HepG2 (cell line): ENCODE results near the gene FKBP1B. TPM values are rescaled to one million over a fixed set of nuclear protein-coding genes. Genes with fewer than 3 reads are reported as not detected.

ENCODE experiments used
- ATAC-seq: fragments of 200-7000 bp; cut with Tn5 transposase; 3 replicates; pipeline ENCODE4 v1.9.1; 2020; ENCODE audit warnings: mild to moderate bottlenecking, moderate library complexity
- BruUV-seq: library from RNA; stranded (reverse); fragments of 400-500 nt; replicated peaks from 2 replicates; lab custom pipeline; 2021; lab: Mats Ljungman, UMichigan
- CTCF ChIA-PET: fragments of 300-600 bp; formaldehyde crosslinking; extraction: SDS; loops from one replicate; lab custom pipeline; 2021; ENCODE audit warnings: low total read pairs, inconsistent platforms, low intra/inter-chr PET ratio; lab: Yijun Ruan, JAX
- POLR2A ChIA-PET: fragments of 350-600 bp; sonication (Branson Sonifier 250); formaldehyde crosslinking; loops from one replicate; lab custom pipeline; 2020; ENCODE audit warnings: antibody characterized with exemption, inconsistent platforms; lab: Yijun Ruan, JAX
- DNase-seq: peaks from one replicate; pipeline ENCODE4 v3.0.0-alpha.2; 2015; ENCODE audit warnings: low spot score
- FAIRE-seq: peaks from 3 replicates; lab custom pipeline; 2011; peaks lifted over from hg19 to GRCh38; lab: Jason Lieb, UNC
- H2AFZ ChIP-seq: one replicate; pipeline ENCODE4 v1.6.1; 2011; ENCODE audit warnings: low read length, inconsistent platforms
- H3K27ac ChIP-seq: fragments of 300-600 bp; 3 replicates; pipeline ENCODE4 v1.8.0; 2011; ENCODE audit warnings: mixed run types, mild to moderate bottlenecking, mixed read lengths, low read length, inconsistent platforms; ENCODE audit not compliant: insufficient read depth; ENCODE audit errors: extremely low read length
- H3K27me3 ChIP-seq, 2 experiments: fragments of 200-600 bp in 1 of 2; 2 replicates in 1 of 2; 3 replicates in 1 of 2; pipeline versions ENCODE4 v1.6.0 to v1.8.0; 2011; ENCODE audit warnings: low read length in 2 of 2, mild to moderate bottlenecking in 2 of 2, moderate library complexity in 2 of 2, inconsistent platforms in 1 of 2; ENCODE audit not compliant: insufficient read depth in 2 of 2, control insufficient read depth in 1 of 2
- H3K36me3 ChIP-seq, 2 experiments: fragments of 200-600 bp in 1 of 2; replicated peaks in 1 of 2; 2 replicates in 1 of 2; 3 replicates in 1 of 2; pipeline versions ENCODE4 v1.5.1 to v1.8.0; 2011; ENCODE audit warnings: low read length in 2 of 2, inconsistent platforms in 1 of 2; ENCODE audit not compliant: insufficient read depth in 2 of 2, control insufficient read depth in 1 of 2
- H3K4me1 ChIP-seq: 2 replicates; pipeline ENCODE4 v1.5.1; 2012; ENCODE audit warnings: low read length, inconsistent platforms; ENCODE audit not compliant: insufficient read depth
- H3K4me2 ChIP-seq: 2 replicates; pipeline ENCODE4 v1.6.0; 2011; ENCODE audit warnings: low read depth, low read length, inconsistent platforms
- H3K4me3 ChIP-seq, 3 experiments: fragments of 200-600 bp in 1 of 3; sonication (generic), shearing (Covaris generic) in 1 of 3; replicated peaks in 1 of 3; 2 replicates each; pipeline ENCODE4 v1.5.1; 2011 to 2016; ENCODE audit warnings: low read length in 3 of 3, inconsistent platforms in 2 of 3, low read depth in 2 of 3, mild to moderate bottlenecking in 2 of 3, control low read depth in 1 of 3, mixed read lengths in 1 of 3; ENCODE audit not compliant: insufficient read depth in 1 of 3
- H3K79me2 ChIP-seq: one replicate; pipeline ENCODE4 v1.6.1; 2011; ENCODE audit warnings: low read length, inconsistent platforms; ENCODE audit not compliant: insufficient read depth
- H3K9ac ChIP-seq: 2 replicates; pipeline ENCODE4 v1.6.0; 2011; ENCODE audit warnings: mild to moderate bottlenecking, low read depth, low read length, inconsistent platforms; ENCODE audit not compliant: insufficient read depth
- H3K9me3 ChIP-seq: 2 replicates; pipeline ENCODE4 v1.5.1; 2012; ENCODE audit warnings: mild to moderate bottlenecking, low read length
- H4K20me1 ChIP-seq: 2 replicates; pipeline ENCODE4 v1.6.0; 2011; ENCODE audit warnings: inconsistent platforms, mild to moderate bottlenecking, low read length, moderate library complexity; ENCODE audit not compliant: insufficient read depth
- ATF6 ChIP-seq: sonication (generic); formaldehyde crosslinking; conservative IDR thresholded peaks from 2 replicates; pipeline ENCODE4 v1.4.0; 2020; ENCODE audit warnings: missing genetic modification reagents
- CBX1 ChIP-seq: IDR thresholded peaks from one replicate; pipeline ENCODE4 v1.6.1; 2016; ENCODE audit warnings: antibody characterized with exemption, low read depth
- ELK4 ChIP-seq: sonication (generic); formaldehyde crosslinking; IDR thresholded peaks from 2 replicates; pipeline ENCODE4 v1.9.0; 2021; ENCODE audit warnings: missing genetic modification reagents, borderline replicate concordance
- ESRRA ChIP-seq: sonication (generic); formaldehyde crosslinking; IDR thresholded peaks from 2 replicates; pipeline ENCODE4 v1.5.1; 2020; ENCODE audit warnings: mild to moderate bottlenecking, low read depth, missing genetic modification reagents
- GABPB1 ChIP-seq: IDR thresholded peaks from 2 replicates; pipeline ENCODE4 v1.6.1; 2016; ENCODE audit warnings: mild to moderate bottlenecking, missing genetic modification reagents, moderate library complexity, missing compliant biosample characterization
- MEIS2 ChIP-seq: sonication (generic); formaldehyde crosslinking; IDR thresholded peaks from 2 replicates; pipeline ENCODE4 v1.9.0; 2021; ENCODE audit warnings: mild to moderate bottlenecking, missing genetic modification reagents
- MYC ChIP-seq: sonication (generic); formaldehyde crosslinking; IDR thresholded peaks from 2 replicates; pipeline ENCODE4 v1.9.0; 2021; ENCODE audit warnings: missing genetic modification reagents, borderline replicate concordance
- POGZ ChIP-seq: sonication (generic); formaldehyde crosslinking; IDR thresholded peaks from 2 replicates; pipeline ENCODE4 v1.4.0; 2020; ENCODE audit warnings: mild to moderate bottlenecking, missing genetic modification reagents
- POLR2G ChIP-seq: fragments of 200-400 bp; formaldehyde crosslinking; IDR thresholded peaks from 2 replicates; pipeline ENCODE4 v1.6.1; 2018; ENCODE audit warnings: mild to moderate bottlenecking, low read depth, low read length, moderate library complexity
- YY1 ChIP-seq: IDR thresholded peaks from 2 replicates; pipeline ENCODE4 v1.6.1; 2011; ENCODE audit warnings: low read length, low read depth, moderate library complexity, mild to moderate bottlenecking; ENCODE audit not compliant: insufficient read depth, insufficient replicate concordance
- ZBTB3 ChIP-seq: sonication (generic); formaldehyde crosslinking; IDR thresholded peaks from 2 replicates; pipeline ENCODE4 v1.4.0; 2020; ENCODE audit warnings: low read depth, mild to moderate bottlenecking, moderate library complexity, missing genetic modification reagents, borderline replicate concordance
- ZNF143 ChIP-seq: sonication (generic); formaldehyde crosslinking; IDR thresholded peaks from 2 replicates; pipeline ENCODE4 v1.4.0; 2020; ENCODE audit warnings: missing genetic modification reagents
- ZNF253 ChIP-seq: sonication (generic); formaldehyde crosslinking; IDR thresholded peaks from 2 replicates; pipeline ENCODE4 v1.8.0; 2022; ENCODE audit warnings: mild to moderate bottlenecking, missing genetic modification reagents, borderline replicate concordance
- ZNF282 ChIP-seq: fragments of 450-650 bp; IDR thresholded peaks from 2 replicates; pipeline ENCODE4 v1.6.1; 2018; ENCODE audit not compliant: partially characterized antibody
- ZNF292 ChIP-seq: sonication (generic); formaldehyde crosslinking; IDR thresholded peaks from 2 replicates; pipeline ENCODE4 v1.8.1; 2022; ENCODE audit warnings: mild to moderate bottlenecking, low read depth, missing genetic modification reagents, borderline replicate concordance
- WGBS: methylation state at CpG from one replicate; pipeline ENCODE4 v1.1.6; 2017; ENCODE audit warnings: low lambda C conversion rate; 5-methylcytosine and 5-hydroxymethylcytosine counted together
- in situ Hi-C: cut with HindIII; loops from 2 replicates; pipeline ENCODE4 v1.10.0; 2017; ENCODE audit warnings: low pct_unique_long_range_greater_than_20kb; ENCODE audit not compliant: extremely low pct_ligation_motif_present
- intact Hi-C: fragments of 100-400 bp; cut with micrococcal nuclease; formaldehyde crosslinking; loops from one replicate; pipeline ENCODE4 v1.10.0; 2022; ENCODE audit not compliant: unreplicated experiment
- polyA plus RNA-seq, 8 experiments: library from polyadenylated mRNA; depleted of rRNA in 3 of 8; stranded (reverse) in 7 of 8; unstranded in 1 of 8; fragments of >200 nt; fragmentation: Illumina TruSeq in 4 of 8; extraction: Trizol in 4 of 8; gene quantifications; 2 replicates each; pipeline versions ENCODE4 v1.2.1 to v1.2.3, GENCODE V29; 2011 to 2016; ENCODE audit warnings: low read depth in 4 of 8, missing spikeins in 1 of 8, mixed read lengths in 1 of 8; ENCODE audit not compliant: insufficient read depth in 1 of 8
- total RNA-seq, 5 experiments: library from RNA; depleted of rRNA; stranded (reverse); fragments of >200 nt; fragmentation: Illumina TruSeq; extraction: Trizol; gene quantifications; 2 replicates each; pipeline ENCODE4 v1.2.3, GENCODE V29; 2016; ENCODE audit warnings: low read depth in 1 of 5
- TF ChIP-seq, protein P1 (sequence below): sonication (generic); formaldehyde crosslinking; IDR thresholded peaks from 2 replicates; pipeline ENCODE4 v1.4.0; 2020; ENCODE audit warnings: missing genetic modification reagents, borderline replicate concordance

The FKBP1B gene
- total and polyA plus RNA-seq, 2 of the 13 experiments (the other 11 are each of a cell fraction or from before 2014, with no cell fraction given) = 35.2 to 96.3 TPM

GRCh38 chr2:24016853-24017703 lies 32.5 kb upstream of the FKBP1B start:
- no peak overlapping the region; a peak in 1 of 6 replicates for H3K4me3 ChIP-seq
- H3K36me3 ChIP-seq = no peaks in the 10 kb centered on the region
- no peak overlapping the region for H2AFZ ChIP-seq
- intact Hi-C loops = no loop called here
- no peaks in the 10 kb centered on the region for H3K9me3 ChIP-seq
- peak overlapping the region; percentile 76 for H3K9ac ChIP-seq
- no peaks in the 10 kb centered on the region for H4K20me1 ChIP-seq
- no peaks in the 10 kb centered on the region for H3K79me2 ChIP-seq
- H3K27me3 ChIP-seq = no peaks in the 10 kb centered on the region
- H3K27ac ChIP-seq = no peak overlapping the region
- DNase-seq (no peak), ATAC-seq (no peak), FAIRE-seq (no peak)
- in situ Hi-C loops = no loop called here
- H3K4me2 ChIP-seq = 0 out of 2 replicates have a peak overlapping the region, but pooled peaks have one; percentile 89
- 97% methylated on average over 29 of the region's 35 CpGs for WGBS
- CTCF ChIA-PET = no interaction called here
- BruUV-seq = no TSS peak
- POLR2A ChIA-PET = interaction anchor here (1.9 to 6.3 kb wide), 9 partner anchors 8 to 91 kb away, joined by 6 to 91 read pairs (median 20); partner anchors contain the start of genes ATAD2B, FKBP1B, SF3B6 and TP53I3
- peaks cover 54% of the 10 kb centered on the region for H3K4me1 ChIP-seq
- peak; percentile 47; the same call in 1 of the 2 replicates for TF ChIP-seq ZNF253 (CRISPR knock-in tag)
- TF ChIP-seq MEIS2 (CRISPR knock-in tag) = 0 out of 2 replicates have a peak, but pooled peaks have one; percentile 12
- TF ChIP-seq POGZ (CRISPR knock-in tag) = no peak
- no peak for TF ChIP-seq CBX1
- TF ChIP-seq POLR2G = no peak
- TF ChIP-seq ESRRA (CRISPR knock-in tag) = no peak
- no peak for TF ChIP-seq ZBTB3 (CRISPR knock-in tag)
- no peak for TF ChIP-seq ELK4 (CRISPR knock-in tag)
- TF ChIP-seq YY1 = no peak
- no peak for TF ChIP-seq ZNF292
- no peak for TF ChIP-seq ZNF282
- peak; percentile 14; the same call in 1 of the 2 replicates for TF ChIP-seq GABPB1 (CRISPR knock-in tag)
- TF ChIP-seq, protein P1, sequence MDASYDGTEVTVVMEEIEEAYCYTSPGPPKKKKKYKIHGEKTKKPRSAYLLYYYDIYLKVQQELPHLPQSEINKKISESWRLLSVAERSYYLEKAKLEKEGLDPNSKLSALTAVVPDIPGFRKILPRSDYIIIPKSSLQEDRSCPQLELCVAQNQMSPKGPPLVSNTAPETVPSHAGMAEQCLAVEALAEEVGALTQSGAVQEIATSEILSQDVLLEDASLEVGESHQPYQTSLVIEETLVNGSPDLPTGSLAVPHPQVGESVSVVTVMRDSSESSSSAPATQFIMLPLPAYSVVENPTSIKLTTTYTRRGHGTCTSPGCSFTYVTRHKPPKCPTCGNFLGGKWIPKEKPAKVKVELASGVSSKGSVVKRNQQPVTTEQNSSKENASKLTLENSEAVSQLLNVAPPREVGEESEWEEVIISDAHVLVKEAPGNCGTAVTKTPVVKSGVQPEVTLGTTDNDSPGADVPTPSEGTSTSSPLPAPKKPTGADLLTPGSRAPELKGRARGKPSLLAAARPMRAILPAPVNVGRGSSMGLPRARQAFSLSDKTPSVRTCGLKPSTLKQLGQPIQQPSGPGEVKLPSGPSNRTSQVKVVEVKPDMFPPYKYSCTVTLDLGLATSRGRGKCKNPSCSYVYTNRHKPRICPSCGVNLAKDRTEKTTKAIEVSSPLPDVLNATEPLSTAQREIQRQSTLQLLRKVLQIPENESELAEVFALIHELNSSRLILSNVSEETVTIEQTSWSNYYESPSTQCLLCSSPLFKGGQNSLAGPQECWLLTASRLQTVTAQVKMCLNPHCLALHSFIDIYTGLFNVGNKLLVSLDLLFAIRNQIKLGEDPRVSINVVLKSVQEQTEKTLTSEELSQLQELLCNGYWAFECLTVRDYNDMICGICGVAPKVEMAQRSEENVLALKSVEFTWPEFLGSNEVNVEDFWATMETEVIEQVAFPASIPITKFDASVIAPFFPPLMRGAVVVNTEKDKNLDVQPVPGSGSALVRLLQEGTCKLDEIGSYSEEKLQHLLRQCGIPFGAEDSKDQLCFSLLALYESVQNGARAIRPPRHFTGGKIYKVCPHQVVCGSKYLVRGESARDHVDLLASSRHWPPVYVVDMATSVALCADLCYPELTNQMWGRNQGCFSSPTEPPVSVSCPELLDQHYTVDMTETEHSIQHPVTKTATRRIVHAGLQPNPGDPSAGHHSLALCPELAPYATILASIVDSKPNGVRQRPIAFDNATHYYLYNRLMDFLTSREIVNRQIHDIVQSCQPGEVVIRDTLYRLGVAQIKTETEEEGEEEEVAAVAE = no peak
- TF ChIP-seq MYC = 0 out of 2 replicates have a peak, but pooled peaks have one; percentile 4
- no peak for TF ChIP-seq ATF6 (CRISPR knock-in tag)
- no peak for TF ChIP-seq ZNF143
